Astrocyte of the cerebellum (primary cell): ENCODE results near the gene PPP1R15B.

Source experiments
- DNase-seq: peaks from one replicate; pipeline ENCODE4 v3.0.0-alpha.2; 2011; ENCODE audit warnings: low read depth
- H3K4me3 ChIP-seq: 2 replicates; pipeline ENCODE4 v1.5.1; 2011; ENCODE audit warnings: mild to moderate bottlenecking, low read depth, low read length, moderate library complexity
- CTCF ChIP-seq: IDR thresholded peaks from 2 replicates; pipeline ENCODE4 v1.5.1; 2012; ENCODE audit warnings: low read length, low read depth, moderate library complexity, mild to moderate bottlenecking; ENCODE audit errors: missing control alignments
- in situ Hi-C: cut with HindIII; loops from 2 replicates; pipeline ENCODE4 v1.10.0; 2017; ENCODE audit warnings: low sequenced_read_pairs

PPP1R15B gene

GRCh38 chr1:204390751-204391466 lies 20.7 kb downstream of the PPP1R15B start:
- no peak for DNase-seq
- TF ChIP-seq CTCF, result no peak
- in situ Hi-C loops, result no loop called here
- H3K4me3 ChIP-seq, result no peak overlapping the region

GRCh38 chr1:204385727-204386126 lies 25.9 kb downstream of the PPP1R15B start:
- H3K4me3 ChIP-seq, result no peak overlapping the region
- DNase-seq, result no peak
- TF ChIP-seq CTCF, result no peak
- in situ Hi-C loops, result no loop called here

DNA sequence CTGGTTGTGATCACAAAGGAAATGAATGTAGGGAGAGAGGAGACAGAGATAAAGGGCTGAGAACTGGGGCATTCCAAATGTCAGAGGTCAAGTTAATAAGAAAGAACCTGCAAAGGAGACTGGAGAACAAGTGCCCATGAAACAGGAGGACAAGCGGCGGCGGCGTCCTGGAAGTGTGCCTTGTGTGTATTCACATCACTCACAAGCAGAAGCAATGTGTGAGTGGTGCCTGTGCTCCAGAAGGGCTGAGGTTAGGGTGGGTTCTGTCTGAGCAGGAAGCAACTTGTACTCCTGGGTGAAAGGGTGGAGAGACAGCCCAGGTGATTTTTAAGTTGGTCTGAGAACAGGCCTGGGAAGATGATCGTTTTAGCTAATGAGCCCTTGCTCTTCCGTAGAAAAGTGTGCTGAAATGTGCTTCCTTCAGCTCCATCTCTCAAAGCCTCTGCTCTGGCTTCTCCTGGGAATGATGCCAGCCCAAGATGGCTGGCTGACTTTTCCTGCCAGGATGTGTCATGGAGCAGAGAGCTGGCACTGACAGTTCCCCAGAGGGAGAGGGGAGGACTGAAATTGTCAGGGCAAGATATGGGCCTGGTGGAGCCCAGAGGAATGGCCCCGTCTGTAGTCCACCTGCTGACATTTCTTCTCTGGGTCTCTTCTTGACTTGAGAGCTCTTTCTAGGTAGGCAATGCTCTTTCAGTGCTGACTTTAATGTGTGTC lies 26.8 kb downstream of the PPP1R15B start:
- TF ChIP-seq CTCF, result no peak
- peak; percentile 22 for DNase-seq
- H3K4me3 ChIP-seq, result no peak overlapping the region
- in situ Hi-C loops, result no loop called here

- no peak for TF ChIP-seq CTCF
- no peak for DNase-seq
- in situ Hi-C loops, result no loop called here
- no peak overlapping the region for H3K4me3 ChIP-seq
Observed at GRCh38 chr1:204383163-204383904, 28.3 kb downstream of the PPP1R15B start.

DNA sequence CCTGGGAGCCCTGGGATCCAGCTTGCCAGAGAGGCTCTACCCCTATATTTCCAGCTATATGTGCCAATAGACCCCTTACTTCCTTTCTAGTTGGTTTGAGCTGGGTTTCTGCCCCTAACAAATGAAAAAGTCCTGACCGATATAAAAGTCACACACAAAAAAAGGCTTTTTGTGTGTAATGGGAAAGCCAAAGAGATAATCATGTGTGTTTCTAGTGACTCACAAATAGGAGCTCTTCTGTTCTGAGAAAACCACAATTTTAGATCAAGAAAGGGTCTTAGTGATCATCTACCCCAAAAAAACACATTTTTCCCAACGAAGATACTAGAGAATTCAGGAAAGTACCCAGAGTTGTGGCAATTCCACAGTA lies 28.9 kb downstream of the PPP1R15B start:
- DNase-seq, result no peak
- no peak overlapping the region for H3K4me3 ChIP-seq
- no peak for TF ChIP-seq CTCF
- in situ Hi-C loops, result no loop called here

GRCh38 chr1:204380293-204380831 lies 31.3 kb downstream of the PPP1R15B start:
- in situ Hi-C loops, result no loop called here
- H3K4me3 ChIP-seq, result no peak overlapping the region
- no peak for DNase-seq
- TF ChIP-seq CTCF, result no peak
